ENCODE measurements around the gene RANBP17.

The RANBP17 gene

DNA sequence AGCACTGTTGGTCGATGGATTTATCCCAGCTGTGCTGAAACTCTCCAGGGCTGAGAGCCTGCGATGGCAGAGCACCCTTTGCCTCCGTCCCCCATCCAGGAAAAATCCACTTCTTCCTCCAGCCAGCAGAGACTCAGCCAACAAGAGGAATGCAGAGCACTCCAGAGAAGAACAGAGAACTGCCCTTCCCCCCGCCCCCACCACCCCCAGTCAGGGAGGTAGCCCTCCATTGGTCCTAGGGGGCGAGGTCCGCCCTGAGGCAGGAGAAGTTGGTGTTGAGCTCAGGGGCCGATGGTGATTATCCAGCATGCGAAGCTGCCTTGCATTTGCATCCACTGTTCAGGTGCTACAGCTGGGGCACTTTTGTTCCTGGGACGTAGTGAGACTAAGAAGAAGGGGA, 456.2 kb downstream of the RANBP17 start:
- H3K9me3 ChIP-seq (ENCODE audit: insufficient read depth, low read length): no peaks in the 10 kb centered on the region
- H3K27me3 ChIP-seq (ENCODE audit: low read depth, low read length): peaks cover 30% of the 10 kb centered on the region
- H3K4me2 ChIP-seq (ENCODE audit: low read length): no peak overlapping the region
- H3K4me1 ChIP-seq (ENCODE audit: low read length): no peaks in the 10 kb centered on the region
- no peak overlapping the region for H3K4me3 ChIP-seq (ENCODE audit: low read length)
- no peak overlapping the region for H2AFZ ChIP-seq (ENCODE audit: low read depth, low read length)
- TF ChIP-seq CTCF (IDR thresholded peaks at IDR 0.05; ENCODE audit: low read depth, low read length) (no peak), EZH2phosphoT487 (IDR thresholded peaks at IDR 0.05; ENCODE audit: low read depth) (no peak)
- H4K20me1 ChIP-seq (ENCODE audit: insufficient read depth, low read length): no peaks in the 10 kb centered on the region
- no peak overlapping the region for H3K27ac ChIP-seq (ENCODE audit: low read length)
- no peaks in the 10 kb centered on the region for H3K36me3 ChIP-seq (replicated peaks; ENCODE audit: low read depth, low read length)
- no peaks in the 10 kb centered on the region for H3K79me2 ChIP-seq (ENCODE audit: low read length)
- no peak overlapping the region for H3K9ac ChIP-seq (ENCODE audit: low read length)

DNA sequence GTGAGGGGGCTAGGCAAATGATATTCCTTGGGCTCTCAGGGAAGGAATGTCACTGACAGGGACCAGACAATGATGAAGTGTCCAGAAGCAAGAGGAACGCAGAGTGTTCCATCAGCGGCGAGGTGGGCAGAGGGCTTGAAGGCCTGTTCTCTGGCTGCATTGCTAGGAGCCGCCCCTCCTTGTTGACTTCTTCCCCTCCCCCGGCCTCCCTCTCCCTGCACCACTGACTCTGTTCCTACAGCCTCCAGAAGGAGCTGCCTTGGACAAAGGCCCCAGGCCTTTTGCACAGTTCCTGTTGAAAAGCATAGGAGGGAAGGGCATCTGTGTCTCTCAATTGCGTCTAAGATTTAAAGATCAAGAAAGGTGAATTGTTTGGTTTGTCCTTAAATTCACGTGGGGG, 459.6 kb downstream of the RANBP17 start:
- no peaks in the 10 kb centered on the region for H3K79me2 ChIP-seq (ENCODE audit: low read length)
- peaks cover 8% of the 10 kb centered on the region; the same call in 1 of the 2 replicates for H3K4me1 ChIP-seq (ENCODE audit: low read length)
- no peak overlapping the region for H3K4me2 ChIP-seq (ENCODE audit: low read length)
- no peak overlapping the region for H3K4me3 ChIP-seq (ENCODE audit: low read length)
- H3K9ac ChIP-seq (ENCODE audit: low read length): no peak overlapping the region
- H3K27me3 ChIP-seq (ENCODE audit: low read depth, low read length): peaks cover 48% of the 10 kb centered on the region
- H3K27ac ChIP-seq (ENCODE audit: low read length): no peak overlapping the region
- no peaks in the 10 kb centered on the region for H3K36me3 ChIP-seq (replicated peaks; ENCODE audit: low read depth, low read length)
- H4K20me1 ChIP-seq (ENCODE audit: insufficient read depth, low read length): no peaks in the 10 kb centered on the region
- H3K9me3 ChIP-seq (ENCODE audit: insufficient read depth, low read length): no peaks in the 10 kb centered on the region
- no peak overlapping the region for H2AFZ ChIP-seq (ENCODE audit: low read depth, low read length)
- no peak for TF ChIP-seq CTCF (IDR thresholded peaks at IDR 0.05; ENCODE audit: low read depth, low read length)
- no peak for TF ChIP-seq EZH2phosphoT487 (IDR thresholded peaks at IDR 0.05; ENCODE audit: low read depth)

- Histone ChIP-seq H3K27ac (ENCODE audit: low read length) (no peak overlapping the region), H3K79me2 (ENCODE audit: low read length) (no peaks in the 10 kb centered on the region), H3K9ac (ENCODE audit: low read length) (no peak overlapping the region), H3K4me3 (ENCODE audit: low read length) (no peak overlapping the region), H3K9me3 (ENCODE audit: insufficient read depth, low read length) (no peaks in the 10 kb centered on the region), H3K27me3 (ENCODE audit: low read depth, low read length) (peaks cover 53% of the 10 kb centered on the region), H4K20me1 (ENCODE audit: insufficient read depth, low read length) (no peaks in the 10 kb centered on the region), H2AFZ (ENCODE audit: low read depth, low read length) (no peak overlapping the region), H3K4me2 (ENCODE audit: low read length) (no peak overlapping the region), H3K36me3 (replicated peaks; ENCODE audit: low read depth, low read length) (no peaks in the 10 kb centered on the region), H3K4me1 (ENCODE audit: low read length) (peaks cover 8% of the 10 kb centered on the region; the same call in 1 of the 2 replicates)
- no peak for TF ChIP-seq CTCF (IDR thresholded peaks at IDR 0.05; ENCODE audit: low read depth, low read length)
- TF ChIP-seq EZH2phosphoT487 (IDR thresholded peaks at IDR 0.05; ENCODE audit: low read depth): no peak
These were observed 460.7 kb downstream of the RANBP17 start for GRCh38 chr5:171322527-171322926.

- no peak overlapping the region for H2AFZ ChIP-seq (ENCODE audit: low read depth, low read length)
- H4K20me1 ChIP-seq (ENCODE audit: insufficient read depth, low read length): no peaks in the 10 kb centered on the region
- no peak overlapping the region for H3K4me2 ChIP-seq (ENCODE audit: low read length)
- H3K36me3 ChIP-seq (replicated peaks; ENCODE audit: low read depth, low read length): no peaks in the 10 kb centered on the region
- H3K79me2 ChIP-seq (ENCODE audit: low read length): no peaks in the 10 kb centered on the region
- H3K9ac ChIP-seq (ENCODE audit: low read length): no peak overlapping the region
- H3K4me1 ChIP-seq (ENCODE audit: low read length): peaks cover 8% of the 10 kb centered on the region; the same call in 1 of the 2 replicates
- no peaks in the 10 kb centered on the region for H3K9me3 ChIP-seq (ENCODE audit: insufficient read depth, low read length)
- no peak overlapping the region for H3K4me3 ChIP-seq (ENCODE audit: low read length)
- TF ChIP-seq EZH2phosphoT487 (IDR thresholded peaks at IDR 0.05; ENCODE audit: low read depth) (no peak), CTCF (IDR thresholded peaks at IDR 0.05; ENCODE audit: low read depth, low read length) (no peak)
- H3K27me3 ChIP-seq (ENCODE audit: low read depth, low read length): peaks cover 58% of the 10 kb centered on the region
- no peak overlapping the region for H3K27ac ChIP-seq (ENCODE audit: low read length)
These were observed 461.2 kb downstream of the RANBP17 start for GRCh38 chr5:171323007-171323406.

All from OCI-LY3 (cell line).